GM19025 (cell line): Measurements from ENCODE around the gene SHROOM3.

Source experiments
- ATAC-seq: cut with Tn5 transposase; IDR thresholded peaks from one replicate; pipeline ENCODE4 v1.9.1; 2021; ENCODE audit warnings: mild to moderate bottlenecking, low read depth, moderate library complexity; ENCODE audit not compliant: unreplicated experiment

Gene SHROOM3

DNA sequence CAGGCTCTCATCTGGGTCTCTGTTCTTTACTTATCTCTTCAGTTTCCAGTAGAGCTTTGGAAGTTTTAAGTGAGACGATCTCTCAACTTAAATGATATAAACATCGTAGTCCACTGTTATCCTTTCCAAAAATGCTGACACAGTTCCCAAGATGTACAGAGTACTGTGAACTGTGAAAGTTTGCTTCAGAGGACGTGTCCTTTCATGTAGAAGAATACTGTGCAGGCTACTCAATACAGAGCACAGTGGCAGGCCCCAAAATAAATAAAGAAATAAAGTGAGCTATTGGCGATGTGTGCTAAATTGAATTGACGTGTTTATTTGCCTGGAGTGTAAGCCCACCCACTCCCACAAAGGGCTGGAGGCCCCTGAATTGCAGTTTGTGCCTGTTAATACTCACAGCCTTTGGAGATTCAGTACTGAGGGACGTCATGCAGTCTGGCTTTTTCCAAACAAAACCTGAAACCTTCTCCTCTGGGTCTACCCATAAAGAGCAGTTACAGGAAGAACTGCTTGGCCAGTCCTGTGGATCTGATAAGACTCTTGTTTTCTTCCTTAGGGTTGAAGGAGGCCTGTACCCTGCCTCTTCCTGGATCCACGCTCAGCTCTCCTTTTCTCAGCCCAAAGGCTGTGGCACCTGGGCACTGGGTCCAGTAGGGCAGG lies 396.8 kb downstream of the SHROOM3 start:
- no peak for ATAC-seq
